Posterior cingulate gyrus (tissue), 11 donors: ENCODE data around the gene ACSL4.
"Not testable (repeated sequence)": the region's sequence is repeated elsewhere in the genome, so short reads cannot be mapped to it uniquely, and the experiment has no call there.

Source experiments
- DNase-seq, 10 donors: peaks; one replicate each; pipeline versions ENCODE4 v3.0.0 to v3.0.0-alpha.2; 2020 to 2021; ENCODE audit warnings: mixed read lengths in 3 of 10
- intact Hi-C: fragments of 100-400 bp; cut with DNase I; formaldehyde crosslinking; loops from one replicate; pipeline ENCODE4 v1.15.1; 2023

ACSL4 gene

DNA sequence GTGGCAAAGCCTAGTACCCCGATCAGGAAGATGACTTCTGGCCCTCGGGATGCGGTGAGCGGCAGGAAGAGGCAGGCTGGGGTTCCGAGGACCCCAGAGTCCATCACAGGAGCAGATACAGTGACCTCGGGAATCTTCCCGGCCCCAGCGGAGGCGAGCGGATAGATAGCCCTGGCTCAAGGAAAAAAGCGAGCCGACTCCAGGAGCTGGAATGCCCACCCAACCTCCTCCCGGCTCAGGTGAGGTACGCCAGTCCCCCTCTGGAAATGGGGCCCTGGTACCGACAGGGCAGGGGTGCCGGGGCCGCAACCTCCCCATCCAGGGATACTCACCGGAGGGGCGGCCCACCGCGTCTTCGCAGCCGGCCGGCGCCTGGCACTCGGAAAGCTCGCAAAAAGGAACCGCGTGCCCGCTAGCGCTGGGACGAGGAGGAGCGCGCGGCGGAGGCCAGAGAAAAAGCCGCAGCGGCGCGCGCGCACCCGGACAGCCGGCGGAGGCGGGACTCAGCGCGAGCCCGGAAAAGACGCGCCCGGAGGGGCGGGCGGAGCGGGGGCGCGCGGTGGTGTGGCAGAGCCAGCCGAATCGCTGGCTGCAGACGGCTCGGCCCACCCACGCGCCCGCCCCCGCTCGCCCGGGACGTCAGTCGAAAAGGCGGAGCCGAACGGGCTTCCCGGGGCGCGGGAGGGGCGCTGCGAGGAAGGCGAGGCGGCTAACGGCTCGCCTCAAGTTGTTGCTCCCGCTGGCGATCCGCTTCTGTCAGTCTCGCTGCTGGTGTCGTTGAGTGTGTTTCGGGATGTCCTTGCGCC lies at the start of gene ACSL4:
TSS of gene ACSL4 (minus strand) at position 451 of the 806 bp plus-strand sequence. CDS start 49,894 bp downstream, outside the sequence.
- peak; percentile 74 to 98 (median 86) for DNase-seq
- intact Hi-C loops, result no loop called here

- DNase-seq, result no peak
- intact Hi-C loops, result no loop called here
These were observed 44.7 kb upstream of the ACSL4 start for GRCh38 chrX:109777749-109778148.

GRCh38 chrX:109776986-109777385 lies 43.9 kb upstream of the ACSL4 start:
- intact Hi-C loops, result no loop called here
- no peak for DNase-seq

GRCh38 chrX:109776432-109776831 lies 43.4 kb upstream of the ACSL4 start:
- no peak for DNase-seq
- intact Hi-C loops, result no loop called here

DNA sequence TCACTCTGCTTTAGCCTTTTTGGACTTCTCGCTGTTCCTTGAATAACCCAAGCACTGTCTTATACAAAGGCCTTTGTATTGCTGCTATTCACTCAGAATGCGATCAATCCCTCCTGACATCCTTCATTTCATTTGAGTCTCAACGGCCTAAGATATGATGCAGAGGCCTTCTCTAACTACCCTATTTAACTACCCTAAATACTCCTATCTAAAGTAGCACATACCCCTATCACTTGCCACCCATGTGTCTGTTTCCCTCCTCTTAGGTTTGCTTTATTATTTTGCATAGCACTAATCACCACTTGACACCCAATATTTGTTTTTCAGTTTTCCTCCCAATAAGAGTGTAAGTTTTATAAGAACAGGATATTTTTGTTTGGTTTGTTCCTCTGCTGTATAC lies 42.3 kb upstream of the ACSL4 start:
- intact Hi-C loops, result no loop called here
- DNase-seq, result no peak

DNA sequence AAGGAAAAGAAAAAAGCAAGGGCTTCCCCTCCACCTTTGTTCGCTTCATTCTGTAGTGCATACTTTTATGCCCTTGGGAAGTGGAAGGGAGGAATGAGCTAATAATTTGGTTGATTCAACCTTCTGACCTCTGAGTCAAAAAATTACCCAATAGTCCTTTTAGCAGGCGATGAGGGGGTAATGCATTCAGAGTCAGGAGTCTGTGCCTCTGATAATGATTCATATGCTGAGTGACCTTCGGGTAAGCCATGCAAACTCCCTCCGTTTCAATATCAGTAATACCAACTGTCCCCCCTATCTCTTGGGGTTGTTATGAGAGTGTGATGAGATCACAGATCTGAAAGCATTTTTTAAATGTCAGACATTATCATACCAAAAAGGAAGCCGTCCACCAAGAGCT lies 41.6 kb upstream of the ACSL4 start:
- intact Hi-C loops, result no loop called here
- DNase-seq, result no peak

- intact Hi-C loops, result no loop called here
- DNase-seq, result no peak
These were observed 41.1 kb upstream of the ACSL4 start for GRCh38 chrX:109774136-109774535.

- DNase-seq, result no peak
- intact Hi-C loops, result no loop called here
These were observed 40.3 kb upstream of the ACSL4 start for GRCh38 chrX:109773374-109773773.

DNA sequence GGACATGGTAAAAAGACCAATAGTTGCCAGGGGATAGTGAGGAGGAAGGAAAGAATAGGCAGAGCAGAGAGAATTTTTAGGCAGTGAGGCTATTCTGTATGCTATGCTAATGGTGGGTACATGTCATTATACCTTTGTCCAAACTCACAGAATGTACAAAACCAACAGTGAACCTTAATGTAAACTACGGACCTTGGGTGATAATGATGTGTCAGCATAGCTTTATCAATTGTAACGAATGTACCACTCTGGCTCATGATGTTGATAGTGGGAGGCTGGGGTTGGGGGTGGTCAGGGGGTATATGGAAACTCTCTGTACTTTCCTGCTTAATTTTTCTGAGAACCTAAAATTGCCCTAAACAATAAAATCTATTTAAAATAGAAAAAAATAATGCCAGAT lies 37.7 kb upstream of the ACSL4 start:
- no peak for DNase-seq
- intact Hi-C loops, result no loop called here

- intact Hi-C loops, result no loop called here
- DNase-seq, result no peak
These were observed 27.8 kb upstream of the ACSL4 start for GRCh38 chrX:109760922-109761250.

- intact Hi-C loops, result no loop called here
- DNase-seq, result no peak
These were observed 27.3 kb upstream of the ACSL4 start for GRCh38 chrX:109760209-109760921.

GRCh38 chrX:109753256-109753655 lies 20.2 kb upstream of the ACSL4 start:
- intact Hi-C loops, result no loop called here
- no peak for DNase-seq

DNA sequence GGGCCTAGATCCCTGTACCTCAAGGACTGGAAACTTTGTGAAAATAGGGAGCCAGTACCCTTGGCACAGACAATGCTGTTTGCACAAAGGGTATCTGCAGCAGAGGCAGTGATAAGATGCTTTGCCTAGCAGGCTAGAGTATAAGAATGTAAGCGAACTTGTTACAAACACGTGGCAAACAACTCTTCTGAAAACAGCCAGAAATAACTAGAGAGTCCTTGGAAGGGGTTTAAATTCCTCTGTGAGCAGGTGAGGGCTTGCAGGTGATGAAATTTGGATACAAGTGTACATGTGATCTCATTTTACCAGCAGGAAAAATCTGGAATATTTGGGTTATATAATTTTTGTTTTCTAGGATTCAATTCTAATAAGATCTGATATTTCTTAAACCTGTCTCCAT lies 18.6 kb upstream of the ACSL4 start:
- intact Hi-C loops, result no loop called here
- no peak for DNase-seq

DNA sequence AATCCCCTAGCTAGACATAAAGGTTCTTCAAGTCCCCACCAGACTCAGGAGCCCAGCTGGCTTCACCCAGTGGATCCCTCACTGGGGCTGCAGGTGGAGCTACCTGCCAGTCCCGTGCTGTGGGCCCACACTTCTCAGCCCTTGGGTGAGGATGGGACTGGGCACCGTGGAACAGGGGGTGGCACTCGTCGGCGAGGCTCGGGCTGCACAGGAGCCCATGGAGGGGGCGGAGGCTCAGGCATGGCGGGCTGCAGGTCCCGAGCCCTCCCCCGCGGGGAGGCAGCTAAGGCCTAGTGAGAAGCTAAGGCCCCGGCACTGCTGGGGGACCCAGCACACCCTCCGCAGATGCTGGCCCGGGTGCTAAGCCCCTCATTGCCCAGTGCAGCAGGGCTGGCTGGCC lies 16.1 kb upstream of the ACSL4 start:
- intact Hi-C loops, result no loop called here
- peak in 2 of 10 donors; percentile 64 to 82 for DNase-seq

DNA sequence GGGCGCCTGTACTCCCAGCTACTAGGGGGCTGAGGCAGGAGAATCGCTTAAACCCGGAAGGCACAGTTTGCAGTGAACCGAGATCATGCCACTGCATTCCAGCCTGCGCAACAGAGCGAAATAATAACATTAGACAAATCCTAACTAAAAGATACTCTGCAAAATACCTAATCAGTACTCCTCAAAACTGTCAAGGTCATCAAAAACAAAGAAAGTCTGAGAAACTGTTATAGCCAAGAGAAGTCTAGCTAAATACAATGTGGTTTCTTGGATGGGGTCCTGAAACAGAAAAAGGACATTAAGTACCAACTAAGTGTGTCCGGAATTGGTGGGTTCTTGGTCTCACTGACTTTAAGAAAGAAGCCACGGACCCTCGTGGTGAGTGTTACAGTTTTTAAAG lies 14.6 kb upstream of the ACSL4 start:
- DNase-seq, result no peak
- intact Hi-C loops, result no loop called here

GRCh38 chrX:109742722-109743121 lies 9.7 kb upstream of the ACSL4 start:
- intact Hi-C loops, result no loop called here
- no peak for DNase-seq

- DNase-seq, intact Hi-C loops: not testable (repeated sequence)
These were observed 7.8 kb upstream of the ACSL4 start for GRCh38 chrX:109740896-109741295.

GRCh38 chrX:109740433-109740809 lies 7.4 kb upstream of the ACSL4 start:
- intact Hi-C loops, result no loop called here
- no peak for DNase-seq

DNA sequence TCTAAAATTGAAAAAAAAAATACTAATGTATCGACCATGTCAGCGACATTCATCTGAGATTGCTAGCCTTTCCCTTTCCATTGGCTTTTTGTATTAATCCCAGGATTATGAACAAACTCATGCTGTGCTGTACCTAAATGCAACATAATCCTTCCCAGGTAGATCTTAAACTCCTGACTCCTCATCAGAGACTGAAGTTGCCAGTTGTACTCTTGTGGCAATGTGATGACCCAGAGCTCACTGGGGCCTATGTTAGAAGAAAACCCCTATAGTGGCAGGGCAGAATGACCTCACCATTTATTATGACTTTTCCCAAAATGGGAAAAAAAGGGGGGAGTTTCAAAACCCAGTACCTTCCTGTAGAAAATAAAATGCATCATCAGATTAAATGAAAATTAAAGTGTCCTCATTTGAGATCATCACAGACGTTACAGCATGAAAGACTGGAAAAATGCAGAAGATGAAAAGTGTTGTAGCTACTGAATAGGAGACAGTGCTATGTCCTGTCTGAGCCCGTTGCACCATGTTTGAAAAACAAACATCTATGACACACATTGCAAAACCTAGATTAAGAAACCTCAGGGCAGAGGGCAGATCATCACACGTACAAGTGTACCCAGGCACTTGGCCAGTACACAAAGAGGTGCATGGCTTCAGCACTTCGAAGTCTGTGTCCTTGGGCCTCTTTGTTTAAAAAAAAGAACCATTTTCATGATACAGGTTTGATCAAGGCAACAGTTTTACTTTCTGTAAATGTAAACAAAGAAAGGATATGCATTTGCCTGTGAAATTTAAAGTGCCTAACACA lies 6.8 kb upstream of the ACSL4 start:
- DNase-seq, result no peak
- intact Hi-C loops, result no loop called here

GRCh38 chrX:109735202-109735744 lies 2.2 kb upstream of the ACSL4 start:
- intact Hi-C loops, result no loop called here
- no peak for DNase-seq

- DNase-seq, result no peak
- intact Hi-C loops, result no loop called here
These were observed 591 bp upstream of the ACSL4 start for GRCh38 chrX:109733613-109734083.
